ENCODE results near the gene PHAF1.
A peak's percentile ranks its signal among the peaks of the same experiment; 100 is the strongest.

GRCh38 chr16:67169642-67170167 lies 60.0 kb downstream of the PHAF1 start:
- TF ChIP-seq CTCF (IDR thresholded peaks at IDR 0.05 in 2 of 3, conservative IDR thresholded peaks at IDR 0.05 in 1 of 3; ENCODE audit: borderline replicate concordance in 1 of 3, insufficient read depth in 1 of 3, low read depth in 2 of 3, low read length in 2 of 3) = peak in 2 of 3 experiments; percentile 78 to 93; a peak in 4 of 6 replicates
- no peak for TF ChIP-seq ZNF274 (IDR thresholded peaks at IDR 0.05; ENCODE audit: low read depth, low read length)
- peak; percentile 40 for TF ChIP-seq ZBTB33 (IDR thresholded peaks at IDR 0.05; ENCODE audit: extremely low read depth, insufficient replicate concordance, low read length)
- TF ChIP-seq SIN3A (IDR thresholded peaks at IDR 0.05; ENCODE audit: low read depth) = no peak
- TF ChIP-seq YY1 (IDR thresholded peaks at IDR 0.05; ENCODE audit: extremely low read depth, insufficient replicate concordance, low read depth, low read length) = no peak
- TF ChIP-seq RAD21 (IDR thresholded peaks at IDR 0.05; ENCODE audit: low read depth) = no peak
- TF ChIP-seq EZH2 (IDR thresholded peaks at IDR 0.05) = no peak
- no peak for TF ChIP-seq SP1 (IDR thresholded peaks at IDR 0.05; ENCODE audit: low read depth)
- no peak for TF ChIP-seq POLR2A (IDR thresholded peaks at IDR 0.05; ENCODE audit: borderline replicate concordance, extremely low read depth, insufficient read depth, insufficient read length)
- TF ChIP-seq POLR2AphosphoS5 (IDR thresholded peaks at IDR 0.05; ENCODE audit: low read depth, low read length) = no peak; the same call in 1 of the 2 replicates
